ENCODE results near the gene TRMT10C. TPM values are rescaled to one million over a fixed set of nuclear protein-coding genes. Genes with fewer than 3 reads are reported as not detected.

TRMT10C gene
- 10.8 and 31.0 TPM in 2 replicates for total RNA-seq (2011; cell fraction: chromatin; rRNA removed; ENCODE audit: low replicate concordance)
- total RNA-seq (2011; cell fraction: nucleolus; rRNA removed): 10.3 and 11.6 TPM in 2 replicates
- 15.8 and 17.3 TPM in 2 replicates for total RNA-seq (2011; cell fraction: nucleoplasm; rRNA removed)
- total RNA-seq (2014; rRNA removed): 39.7 and 50.4 TPM in 2 replicates
- total RNA-seq (2014; rRNA removed; fragmentation: Illumina TruSeq; extraction: Trizol): 73.5 and 82.5 TPM in 2 replicates
- 58.5 and 62.5 TPM in 2 replicates for total RNA-seq (2015; rRNA removed; fragmentation: Illumina TruSeq; extraction: Trizol)
- total RNA-seq (2021): 48.6 and 57.9 TPM in 2 replicates
- polyA plus RNA-seq (2011; rRNA removed): 42.9 and 65.2 TPM in 2 replicates
- 26.4 and 33.0 TPM in 2 replicates for polyA plus RNA-seq (2011; cell fraction: cytosol; rRNA removed)
- 9.2 and 15.7 TPM in 2 replicates for polyA plus RNA-seq (2011; cell fraction: nucleus; rRNA removed)
- polyA plus RNA-seq (2012): 23.1 and 41.6 TPM in 2 replicates
- polyA plus RNA-seq (2014; fragmentation: Illumina TruSeq; extraction: Trizol): 53.5 and 63.9 TPM in 2 replicates
- polyA plus RNA-seq (2014; fragmentation: Nextera tagmentation; extraction: Ambion mirVana): 100 to 1,000 TPM; 101 to 106 TPM
- 59.4 and 61.2 TPM in 2 replicates for polyA plus RNA-seq (2014; rRNA removed)
- 39.7 and 41.9 TPM in 2 replicates for polyA minus RNA-seq (2011; rRNA and poly(A)+ RNA removed)
- 15.9 and 24.2 TPM in 2 replicates for polyA minus RNA-seq (2011; cell fraction: cytosol; rRNA and poly(A)+ RNA removed)
- polyA minus RNA-seq (2011; cell fraction: nucleus; rRNA and poly(A)+ RNA removed): 8.8 and 18.4 TPM in 2 replicates
- percentile 97 among the genes with signal in this experiment for Bru-seq, nascent RNA
- percentile 96 among the genes with signal in this experiment for BruChase-seq, experiment 1, labeled RNA remaining after a 2-hour chase
- BruChase-seq, experiment 2, labeled RNA remaining after a 6-hour chase: percentile 95 among the genes with signal in this experiment
- long read RNA-seq, experiment 1, transcript TRMT10C-201 (2 exons, 1,819 nt): major isoform, 200 of 218 reads
- long read RNA-seq, experiment 1, partial matches to known transcripts: 17 of 218 reads
- long read RNA-seq, experiment 1, other reads (novel, unspliced or antisense): 1 of 218 reads
- long read RNA-seq, experiment 2, transcript TRMT10C-201 (2 exons, 1,819 nt): major isoform, 50 of 76 reads
- long read RNA-seq, experiment 2, partial matches to known transcripts: 0 of 76 reads
- long read RNA-seq, experiment 2, other reads (novel, unspliced or antisense): 25 of 76 reads
- long read RNA-seq, experiment 3, transcript TRMT10C-201 (2 exons, 1,819 nt): major isoform, 96 of 99 reads
- long read RNA-seq, experiment 3, partial matches to known transcripts: 0 of 99 reads
- long read RNA-seq, experiment 3, other reads (novel, unspliced or antisense): 3 of 99 reads

DNA sequence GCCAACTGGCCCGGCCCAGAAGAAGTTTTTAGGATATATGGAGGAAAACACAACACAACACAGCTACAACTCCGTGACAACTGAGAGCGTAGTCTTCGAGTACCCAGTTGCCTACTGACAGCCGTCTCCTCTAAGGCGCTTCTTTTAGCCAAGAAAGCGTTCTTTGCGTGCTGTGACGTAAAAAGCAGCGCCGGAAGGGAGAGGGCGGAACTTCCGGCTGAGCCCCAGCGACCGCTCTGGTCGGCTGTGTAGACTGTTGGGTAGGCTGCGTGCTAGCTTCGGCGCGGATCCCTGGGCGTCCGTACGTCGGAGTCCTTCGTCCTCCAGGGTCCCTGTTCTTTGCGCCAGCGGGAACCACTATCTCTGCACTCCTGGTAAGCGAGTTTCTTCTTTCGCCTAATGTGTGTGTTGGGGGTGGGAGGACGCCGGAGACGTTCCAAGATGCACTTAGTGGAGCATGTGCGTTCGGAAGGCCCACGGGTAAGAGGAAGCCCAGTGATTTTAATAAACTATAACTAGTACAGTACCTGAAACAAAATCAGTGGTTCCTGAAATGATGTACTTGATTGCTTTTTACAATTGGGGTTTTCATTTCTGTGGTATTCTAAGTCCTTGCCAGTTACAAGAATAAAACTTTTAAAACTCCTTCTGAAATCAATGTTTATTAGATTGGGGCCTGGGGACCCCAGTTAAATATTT lies at the start of gene TRMT10C:
Gene TRMT10C (plus strand): TSS at position 239 of the 699 bp plus-strand sequence. CDS start 2,914 bp downstream, outside the sequence.
- CTCF ChIA-PET (ENCODE audit: low intra/inter-chr PET ratio): no interaction called here
- TF ChIP-seq NEUROD1 (IDR thresholded peaks at IDR 0.05; ENCODE audit: borderline replicate concordance, low read depth, low read length, partially characterized antibody) (peak; percentile 23), POLR2AphosphoS5 (IDR thresholded peaks at IDR 0.05; ENCODE audit: control insufficient read depth, insufficient read depth, low read depth, low read length) (peak; percentile 87), POLR2G (IDR thresholded peaks at IDR 0.05; ENCODE audit: low read depth, low read length) (peak; percentile 87), TCF7L2 (IDR thresholded peaks at IDR 0.05; ENCODE audit: low read depth, low read length) (no peak), RBM15 (IDR thresholded peaks at IDR 0.05; ENCODE audit: insufficient read depth, low read length) (no peak), CHD4 (IDR thresholded peaks at IDR 0.05; ENCODE audit: insufficient read depth, insufficient replicate concordance, low read depth, low read length, poor library complexity, severe bottlenecking) (no peak), TAF9B (IDR thresholded peaks at IDR 0.05; ENCODE audit: partially characterized antibody) (peak; percentile 68), RCOR1 (IDR thresholded peaks at IDR 0.05; ENCODE audit: borderline replicate concordance in 1 of 2, low read depth in 2 of 2, low read length in 2 of 2) (peak in 1 of 2 experiments; percentile 18; a peak in 1 of 4 replicates), RBM22 (IDR thresholded peaks at IDR 0.05; ENCODE audit: low read depth, low read length, poor library complexity, severe bottlenecking) (no peak), SETDB1 (IDR thresholded peaks at IDR 0.05; ENCODE audit: low read length) (no peak), ZSCAN29 (IDR thresholded peaks at IDR 0.05) (peak; percentile 86), TRIM28 (IDR thresholded peaks at IDR 0.05) (0 out of 2 replicates have a peak, but pooled peaks have one; percentile 39), ETS1 (conservative IDR thresholded peaks at IDR 0.05; ENCODE audit: control insufficient read depth, low read depth, low read length) (peak; percentile 64; the same call in 1 of the 2 replicates), SIN3A (IDR thresholded peaks at IDR 0.05; ENCODE audit: borderline replicate concordance in 2 of 2, control insufficient read depth in 1 of 2, low read depth in 2 of 2, low read length in 2 of 2) (peak in 1 of 2 experiments; percentile 81; a peak in 1 of 4 replicates)

More for the DNA sequence above, at the start of gene TRMT10C:
- Histone ChIP-seq H3K27me3 (ENCODE audit: control insufficient read depth in 2 of 2, insufficient read depth in 2 of 2, low read length in 2 of 2) (no peaks in the 10 kb centered on the region), H3K9ac (ENCODE audit: insufficient read depth in 1 of 2, low read depth in 2 of 2, low read length in 2 of 2) (peak within 1 kb of the TSS; percentile 94 to 95), H3K9me3 (replicated peaks; ENCODE audit: control insufficient read depth, insufficient read depth, low read depth, low read length) (no peaks in the 10 kb centered on the region), H3K36me3 (ENCODE audit: control insufficient read depth, insufficient read depth, low read length) (peaks cover 40% of the 10 kb centered on the region; the same call in 2 of the 3 replicates), H4K20me1 (replicated peaks; ENCODE audit: control insufficient read depth, insufficient read depth, low read length) (peaks cover 12% of the 10 kb centered on the region), H3K79me2 (ENCODE audit: control insufficient read depth, insufficient read depth, low read length) (peaks cover 53% of the 10 kb centered on the region), H3K27ac (ENCODE audit: extremely low read depth, low read depth, low read length) (peak within 1 kb of the TSS; percentile 96), H2AFZ (ENCODE audit: low read depth, low read length) (peak within 1 kb of the TSS; percentile 88), H3K4me1 (replicated peaks in 1 of 2; ENCODE audit: control insufficient read depth in 2 of 2, insufficient read depth in 2 of 2, low read length in 2 of 2) (peaks cover under 1 to 8% of the 10 kb centered on the region in 2 experiments; a peak in 3 of 5 replicates), H3K9me1 (ENCODE audit: control insufficient read depth, insufficient read depth, low read length) (no peaks in the 10 kb centered on the region), H3K4me3 (peak within 1 kb of the TSS; percentile 94), H3K4me2 (ENCODE audit: insufficient read depth, low read length) (peak within 1 kb of the TSS; percentile 94)
- FAIRE-seq: peak; percentile 96
- intact Hi-C loops (cut with micrococcal nuclease) (loop anchor here (2.0 to 10.0 kb wide), 2 partner anchors 51 to 177 kb away; no protein-coding TSS in a partner anchor), in situ Hi-C loops (cut with MboI) (loop anchor here (5.0 kb wide), 1 partner anchor 44 kb away; no protein-coding TSS in a partner anchor)
- TSS peak; percentile 59 for BruUV-seq (replicated peaks)
- POLR2A ChIA-PET: interaction anchor here (0.6 to 2.9 kb wide), 7 partner anchors 10 to 491 kb away, joined by 3 to 22 read pairs (median 4); partner anchors contain the start of gene PCNP
- ATAC-seq: peak; percentile 95
- DNase-seq (ENCODE audit: extremely low read depth in 1 of 4, low spot score in 3 of 4): peak; percentile 75 to 93 (median 80)
- 2% methylated on average over 24 of the region's 35 CpGs for WGBS (ENCODE audit: insufficient coverage, low coverage, missing lambda C conversion rate)
